OCI-LY1 (cell line): ENCODE results near the gene CCDC74B.

Experiments used
- CTCF ChIP-seq: fragments of 200-600 bp; sonication (generic), shearing (Covaris generic); IDR thresholded peaks from 2 replicates; pipeline ENCODE4 v1.5.1; 2017; ENCODE audit warnings: mild to moderate bottlenecking, antibody characterized with exemption, low read length, moderate library complexity, mixed read lengths
- EZH2 ChIP-seq: fragments of 200-600 bp; sonication (generic), shearing (Covaris generic); IDR thresholded peaks from 2 replicates; pipeline ENCODE4 v1.8.0; 2017; ENCODE audit warnings: borderline replicate concordance, mixed run types, mild to moderate bottlenecking, antibody characterized with exemption, low read length, moderate library complexity, mixed read lengths

- TF ChIP-seq CTCF, result no peak
- TF ChIP-seq EZH2, result no peak
These were observed 25.0 kb upstream of the CCDC74B start for GRCh38 chr2:130169896-130170295.
